Gastroesophageal sphincter (tissue), 3 donors: ENCODE measurements around the gene CHSY1.

ENCODE experiments used
- EP300 ChIP-seq: sonication (generic); formaldehyde crosslinking; IDR thresholded peaks from one replicate; pipeline ENCODE4 v1.6.1; 2017; ENCODE audit warnings: antibody characterized with exemption, mild to moderate bottlenecking
- POLR2A ChIP-seq, 2 donors: fragments of 450-650 bp; IDR thresholded peaks; one replicate each; pipeline ENCODE4 v1.6.1; 2017; ENCODE audit warnings: antibody characterized with exemption in 2 of 2, mild to moderate bottlenecking in 2 of 2, moderate library complexity in 1 of 2
- POLR2AphosphoS5 ChIP-seq: sonication (generic); formaldehyde crosslinking; IDR thresholded peaks from one replicate; pipeline ENCODE4 v1.6.1; 2017; ENCODE audit warnings: antibody characterized with exemption
- TF ChIP-seq, protein P1 (sequence below), 4 experiments: fragments of 200-600 bp in 2 of 4; fragments of 450-650 bp in 2 of 4; sonication (generic) in 1 of 4; IDR thresholded peaks; one replicate each; pipeline ENCODE4 v1.5.1; 2017 to 2019; ENCODE audit warnings: antibody characterized with exemption in 4 of 4, mild to moderate bottlenecking in 2 of 4, moderate library complexity in 2 of 4

DNA sequence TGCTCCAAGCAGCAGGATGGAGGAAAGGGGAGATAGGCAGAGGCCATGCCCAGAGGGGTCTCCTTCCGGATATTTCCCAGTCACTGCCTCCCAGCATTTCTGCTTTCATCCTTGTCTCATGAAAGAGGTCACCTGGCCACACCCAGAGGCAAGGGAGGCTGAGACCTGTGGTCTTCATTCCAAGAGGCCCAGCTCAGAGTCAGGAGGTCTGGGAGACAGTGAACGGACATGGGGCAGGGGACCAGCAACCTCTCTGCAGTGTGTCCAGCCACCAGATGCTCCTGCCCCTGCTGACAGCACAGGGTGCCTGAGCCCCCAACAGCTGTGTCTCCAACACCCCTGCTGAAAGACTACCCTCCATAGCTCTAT, 111.2 kb downstream of the CHSY1 start:
- TF ChIP-seq, protein P1, sequence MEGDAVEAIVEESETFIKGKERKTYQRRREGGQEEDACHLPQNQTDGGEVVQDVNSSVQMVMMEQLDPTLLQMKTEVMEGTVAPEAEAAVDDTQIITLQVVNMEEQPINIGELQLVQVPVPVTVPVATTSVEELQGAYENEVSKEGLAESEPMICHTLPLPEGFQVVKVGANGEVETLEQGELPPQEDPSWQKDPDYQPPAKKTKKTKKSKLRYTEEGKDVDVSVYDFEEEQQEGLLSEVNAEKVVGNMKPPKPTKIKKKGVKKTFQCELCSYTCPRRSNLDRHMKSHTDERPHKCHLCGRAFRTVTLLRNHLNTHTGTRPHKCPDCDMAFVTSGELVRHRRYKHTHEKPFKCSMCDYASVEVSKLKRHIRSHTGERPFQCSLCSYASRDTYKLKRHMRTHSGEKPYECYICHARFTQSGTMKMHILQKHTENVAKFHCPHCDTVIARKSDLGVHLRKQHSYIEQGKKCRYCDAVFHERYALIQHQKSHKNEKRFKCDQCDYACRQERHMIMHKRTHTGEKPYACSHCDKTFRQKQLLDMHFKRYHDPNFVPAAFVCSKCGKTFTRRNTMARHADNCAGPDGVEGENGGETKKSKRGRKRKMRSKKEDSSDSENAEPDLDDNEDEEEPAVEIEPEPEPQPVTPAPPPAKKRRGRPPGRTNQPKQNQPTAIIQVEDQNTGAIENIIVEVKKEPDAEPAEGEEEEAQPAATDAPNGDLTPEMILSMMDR (IDR thresholded peaks at IDR 0.05), result no peak
- TF ChIP-seq POLR2A (IDR thresholded peaks at IDR 0.05) (no peak), POLR2AphosphoS5 (no peak), EP300 (no peak)
